HepG2 (cell line): ENCODE results near the gene BSG. TPM values are rescaled to one million over a fixed set of nuclear protein-coding genes. Genes with fewer than 3 reads are reported as not detected.

Experiments used
- ATAC-seq: fragments of 200-7000 bp; cut with Tn5 transposase; 3 replicates; pipeline ENCODE4 v1.9.1; 2020; ENCODE audit warnings: mild to moderate bottlenecking, moderate library complexity
- BruUV-seq: library from RNA; stranded (reverse); fragments of 400-500 nt; replicated peaks from 2 replicates; lab custom pipeline; 2021; lab: Mats Ljungman, UMichigan
- CTCF ChIA-PET: fragments of 300-600 bp; formaldehyde crosslinking; extraction: SDS; loops from one replicate; lab custom pipeline; 2021; ENCODE audit warnings: low total read pairs, inconsistent platforms, low intra/inter-chr PET ratio; lab: Yijun Ruan, JAX
- POLR2A ChIA-PET: fragments of 350-600 bp; sonication (Branson Sonifier 250); formaldehyde crosslinking; loops from one replicate; lab custom pipeline; 2020; ENCODE audit warnings: antibody characterized with exemption, inconsistent platforms; lab: Yijun Ruan, JAX
- DNase-seq: peaks from one replicate; pipeline ENCODE4 v3.0.0-alpha.2; 2015; ENCODE audit warnings: low spot score
- FAIRE-seq: peaks from 3 replicates; lab custom pipeline; 2011; peaks lifted over from hg19 to GRCh38; lab: Jason Lieb, UNC
- H2AFZ ChIP-seq: one replicate; pipeline ENCODE4 v1.6.1; 2011; ENCODE audit warnings: low read length, inconsistent platforms
- H3K27ac ChIP-seq: fragments of 300-600 bp; 3 replicates; pipeline ENCODE4 v1.8.0; 2011; ENCODE audit warnings: mixed run types, mild to moderate bottlenecking, mixed read lengths, low read length, inconsistent platforms; ENCODE audit not compliant: insufficient read depth; ENCODE audit errors: extremely low read length
- H3K27me3 ChIP-seq, 2 experiments: fragments of 200-600 bp in 1 of 2; 2 replicates in 1 of 2; 3 replicates in 1 of 2; pipeline versions ENCODE4 v1.6.0 to v1.8.0; 2011; ENCODE audit warnings: low read length in 2 of 2, mild to moderate bottlenecking in 2 of 2, moderate library complexity in 2 of 2, inconsistent platforms in 1 of 2; ENCODE audit not compliant: insufficient read depth in 2 of 2, control insufficient read depth in 1 of 2
- H3K36me3 ChIP-seq, 2 experiments: fragments of 200-600 bp in 1 of 2; replicated peaks in 1 of 2; 2 replicates in 1 of 2; 3 replicates in 1 of 2; pipeline versions ENCODE4 v1.5.1 to v1.8.0; 2011; ENCODE audit warnings: low read length in 2 of 2, inconsistent platforms in 1 of 2; ENCODE audit not compliant: insufficient read depth in 2 of 2, control insufficient read depth in 1 of 2
- H3K4me1 ChIP-seq: 2 replicates; pipeline ENCODE4 v1.5.1; 2012; ENCODE audit warnings: low read length, inconsistent platforms; ENCODE audit not compliant: insufficient read depth
- H3K4me2 ChIP-seq: 2 replicates; pipeline ENCODE4 v1.6.0; 2011; ENCODE audit warnings: low read depth, low read length, inconsistent platforms
- H3K4me3 ChIP-seq, 3 experiments: fragments of 200-600 bp in 1 of 3; sonication (generic), shearing (Covaris generic) in 1 of 3; replicated peaks in 1 of 3; 2 replicates each; pipeline ENCODE4 v1.5.1; 2011 to 2016; ENCODE audit warnings: low read length in 3 of 3, inconsistent platforms in 2 of 3, low read depth in 2 of 3, mild to moderate bottlenecking in 2 of 3, control low read depth in 1 of 3, mixed read lengths in 1 of 3; ENCODE audit not compliant: insufficient read depth in 1 of 3
- H3K79me2 ChIP-seq: one replicate; pipeline ENCODE4 v1.6.1; 2011; ENCODE audit warnings: low read length, inconsistent platforms; ENCODE audit not compliant: insufficient read depth
- H3K9ac ChIP-seq: 2 replicates; pipeline ENCODE4 v1.6.0; 2011; ENCODE audit warnings: mild to moderate bottlenecking, low read depth, low read length, inconsistent platforms; ENCODE audit not compliant: insufficient read depth
- H3K9me3 ChIP-seq: 2 replicates; pipeline ENCODE4 v1.5.1; 2012; ENCODE audit warnings: mild to moderate bottlenecking, low read length
- H4K20me1 ChIP-seq: 2 replicates; pipeline ENCODE4 v1.6.0; 2011; ENCODE audit warnings: inconsistent platforms, mild to moderate bottlenecking, low read length, moderate library complexity; ENCODE audit not compliant: insufficient read depth
- AKAP8 ChIP-seq: sonication (generic); formaldehyde crosslinking; IDR thresholded peaks from 2 replicates; pipeline ENCODE4 v1.5.1; 2020; ENCODE audit warnings: mild to moderate bottlenecking, missing genetic modification reagents
- ZNF180 ChIP-seq: sonication (generic); formaldehyde crosslinking; IDR thresholded peaks from 2 replicates; pipeline ENCODE4 v1.4.0; 2020; ENCODE audit warnings: low read depth, missing genetic modification reagents, borderline replicate concordance
- WGBS: methylation state at CpG from one replicate; pipeline ENCODE4 v1.1.6; 2017; ENCODE audit warnings: low lambda C conversion rate; 5-methylcytosine and 5-hydroxymethylcytosine counted together
- in situ Hi-C: cut with HindIII; loops from 2 replicates; pipeline ENCODE4 v1.10.0; 2017; ENCODE audit warnings: low pct_unique_long_range_greater_than_20kb; ENCODE audit not compliant: extremely low pct_ligation_motif_present
- intact Hi-C: fragments of 100-400 bp; cut with micrococcal nuclease; formaldehyde crosslinking; loops from one replicate; pipeline ENCODE4 v1.10.0; 2022; ENCODE audit not compliant: unreplicated experiment
- polyA plus RNA-seq, 8 experiments: library from polyadenylated mRNA; depleted of rRNA in 3 of 8; stranded (reverse) in 7 of 8; unstranded in 1 of 8; fragments of >200 nt; fragmentation: Illumina TruSeq in 4 of 8; extraction: Trizol in 4 of 8; gene quantifications; 2 replicates each; pipeline versions ENCODE4 v1.2.1 to v1.2.3, GENCODE V29; 2011 to 2016; ENCODE audit warnings: low read depth in 4 of 8, missing spikeins in 1 of 8, mixed read lengths in 1 of 8; ENCODE audit not compliant: insufficient read depth in 1 of 8
- total RNA-seq, 5 experiments: library from RNA; depleted of rRNA; stranded (reverse); fragments of >200 nt; fragmentation: Illumina TruSeq; extraction: Trizol; gene quantifications; 2 replicates each; pipeline ENCODE4 v1.2.3, GENCODE V29; 2016; ENCODE audit warnings: low read depth in 1 of 5
- TF ChIP-seq, protein P1 (sequence below): sonication (generic); formaldehyde crosslinking; IDR thresholded peaks from 2 replicates; pipeline ENCODE4 v1.5.1; 2020; ENCODE audit warnings: mild to moderate bottlenecking, missing genetic modification reagents, moderate library complexity

BSG gene
- total and polyA plus RNA-seq, 2 of the 13 experiments (the other 11 are each of a cell fraction or from before 2014, with no cell fraction given), result 309 to 754 TPM

DNA sequence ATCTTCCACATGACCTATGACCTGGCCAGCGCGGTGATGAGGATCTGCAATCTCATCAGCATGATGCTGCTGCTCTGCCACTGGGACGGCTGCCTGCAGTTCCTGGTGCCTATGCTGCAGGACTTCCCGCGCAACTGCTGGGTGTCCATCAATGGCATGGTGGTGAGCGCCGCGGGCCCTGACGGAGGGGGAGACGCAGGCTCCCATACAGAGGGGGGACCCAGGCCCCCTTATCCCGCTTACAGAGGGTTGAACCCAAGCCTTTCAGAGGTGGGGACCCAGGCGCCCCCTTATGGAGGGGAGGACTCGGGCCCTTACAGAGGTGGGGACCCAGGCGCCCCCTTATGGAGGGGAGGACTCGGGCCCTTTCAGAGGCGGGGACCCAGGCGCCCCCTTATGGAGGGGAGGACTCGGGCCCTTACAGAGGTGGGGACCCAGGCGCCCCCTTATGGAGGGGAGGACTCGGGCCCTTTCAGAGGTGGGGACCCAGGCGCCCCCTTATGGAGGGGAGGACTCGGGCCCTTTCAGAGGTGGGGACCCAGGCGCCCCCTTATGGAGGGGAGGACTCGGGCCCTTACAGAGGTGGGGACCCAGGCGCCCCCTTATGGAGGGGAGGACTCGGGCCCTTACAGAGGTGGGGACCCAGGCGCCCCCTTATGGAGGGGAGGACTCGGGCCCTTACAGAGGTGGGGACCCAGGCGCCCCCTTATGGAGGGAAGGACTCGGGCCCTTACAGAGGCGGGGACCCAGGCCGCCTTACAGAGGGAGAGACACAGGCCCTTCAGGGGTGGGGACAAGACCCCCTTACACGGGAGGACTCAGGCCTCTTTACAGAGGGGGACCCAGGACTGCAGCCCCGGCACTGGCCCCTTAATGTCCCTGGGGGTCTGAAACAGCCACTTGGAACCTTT, 32.9 kb downstream of the BSG start (continued):
- TF ChIP-seq, protein P1, sequence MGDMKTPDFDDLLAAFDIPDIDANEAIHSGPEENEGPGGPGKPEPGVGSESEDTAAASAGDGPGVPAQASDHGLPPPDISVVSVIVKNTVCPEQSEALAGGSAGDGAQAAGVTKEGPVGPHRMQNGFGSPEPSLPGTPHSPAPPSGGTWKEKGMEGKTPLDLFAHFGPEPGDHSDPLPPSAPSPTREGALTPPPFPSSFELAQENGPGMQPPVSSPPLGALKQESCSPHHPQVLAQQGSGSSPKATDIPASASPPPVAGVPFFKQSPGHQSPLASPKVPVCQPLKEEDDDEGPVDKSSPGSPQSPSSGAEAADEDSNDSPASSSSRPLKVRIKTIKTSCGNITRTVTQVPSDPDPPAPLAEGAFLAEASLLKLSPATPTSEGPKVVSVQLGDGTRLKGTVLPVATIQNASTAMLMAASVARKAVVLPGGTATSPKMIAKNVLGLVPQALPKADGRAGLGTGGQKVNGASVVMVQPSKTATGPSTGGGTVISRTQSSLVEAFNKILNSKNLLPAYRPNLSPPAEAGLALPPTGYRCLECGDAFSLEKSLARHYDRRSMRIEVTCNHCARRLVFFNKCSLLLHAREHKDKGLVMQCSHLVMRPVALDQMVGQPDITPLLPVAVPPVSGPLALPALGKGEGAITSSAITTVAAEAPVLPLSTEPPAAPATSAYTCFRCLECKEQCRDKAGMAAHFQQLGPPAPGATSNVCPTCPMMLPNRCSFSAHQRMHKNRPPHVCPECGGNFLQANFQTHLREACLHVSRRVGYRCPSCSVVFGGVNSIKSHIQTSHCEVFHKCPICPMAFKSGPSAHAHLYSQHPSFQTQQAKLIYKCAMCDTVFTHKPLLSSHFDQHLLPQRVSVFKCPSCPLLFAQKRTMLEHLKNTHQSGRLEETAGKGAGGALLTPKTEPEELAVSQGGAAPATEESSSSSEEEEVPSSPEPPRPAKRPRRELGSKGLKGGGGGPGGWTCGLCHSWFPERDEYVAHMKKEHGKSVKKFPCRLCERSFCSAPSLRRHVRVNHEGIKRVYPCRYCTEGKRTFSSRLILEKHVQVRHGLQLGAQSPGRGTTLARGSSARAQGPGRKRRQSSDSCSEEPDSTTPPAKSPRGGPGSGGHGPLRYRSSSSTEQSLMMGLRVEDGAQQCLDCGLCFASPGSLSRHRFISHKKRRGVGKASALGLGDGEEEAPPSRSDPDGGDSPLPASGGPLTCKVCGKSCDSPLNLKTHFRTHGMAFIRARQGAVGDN, result peak; percentile 24; the same call in 1 of the 2 replicates
- TF ChIP-seq, all 625 proteins: peak for 6; not testable (repeated sequence) for 619

- TF ChIP-seq AKAP8 (CRISPR knock-in tag) (no peak), ZNF180 (no peak)
- FAIRE-seq, result no peak
- intact Hi-C loops, result no loop called here
- Histone ChIP-seq H3K9ac (no peak overlapping the region), H3K36me3 (no peaks in the 10 kb centered on the region), H2AFZ (no peak overlapping the region), H3K4me1 (no peaks in the 10 kb centered on the region), H3K9me3 (no peaks in the 10 kb centered on the region), H3K4me3 (no peak overlapping the region), H3K27me3 (0 out of 5 replicates have a peak, but pooled peaks cover 0 to under 1% of the 10 kb centered on the region in 2 experiments), H3K4me2 (no peak overlapping the region), H4K20me1 (no peaks in the 10 kb centered on the region), H3K27ac (no peak overlapping the region), H3K79me2 (no peaks in the 10 kb centered on the region)
- POLR2A ChIA-PET, result no interaction called here
- ATAC-seq, result no peak
- CTCF ChIA-PET, result no interaction called here
- in situ Hi-C loops, result no loop called here
- no TSS peak for BruUV-seq
- 74% methylated on average over 13 of the region's 30 CpGs for WGBS
- no peak for DNase-seq
Measured at GRCh38 chr19:607301-608154, 35.1 kb downstream of the BSG start.
